GM18867 (cell line): ENCODE data around the gene FHDC1.

Experiments
- ATAC-seq: cut with Tn5 transposase; IDR thresholded peaks from one replicate; pipeline ENCODE4 v1.9.1; 2021; ENCODE audit warnings: mild to moderate bottlenecking, moderate library complexity; ENCODE audit not compliant: unreplicated experiment

Gene FHDC1

GRCh38 chr4:152936446-152937335 is 568 bp downstream of the FHDC1 start:
- ATAC-seq: peak; percentile 38

GRCh38 chr4:152937336-152938236 is 1.5 kb downstream of the FHDC1 start:
- no peak for ATAC-seq

- no peak for ATAC-seq
Measured at GRCh38 chr4:152938237-152938947, 2.3 kb downstream of the FHDC1 start.

GRCh38 chr4:152939621-152940020 is 3.5 kb downstream of the FHDC1 start:
- no peak for ATAC-seq

- ATAC-seq: no peak
Measured at GRCh38 chr4:152940461-152940860, 4.3 kb downstream of the FHDC1 start.

- no peak for ATAC-seq
Measured at GRCh38 chr4:152941411-152941810, 5.3 kb downstream of the FHDC1 start.

- ATAC-seq: no peak
Measured at GRCh38 chr4:152942346-152942745, 6.2 kb downstream of the FHDC1 start.

- ATAC-seq: no peak
Measured at GRCh38 chr4:152943672-152944071, 7.5 kb downstream of the FHDC1 start.

GRCh38 chr4:152944666-152945320 is 8.7 kb downstream of the FHDC1 start:
- ATAC-seq: no peak

GRCh38 chr4:152945639-152946038 is 9.5 kb downstream of the FHDC1 start:
- no peak for ATAC-seq

- ATAC-seq: no peak
Measured at GRCh38 chr4:152946446-152946845, 10.3 kb downstream of the FHDC1 start.

GRCh38 chr4:152947311-152947710 is 11.2 kb downstream of the FHDC1 start:
- ATAC-seq: no peak

- ATAC-seq: no peak
Measured at GRCh38 chr4:152949930-152950329, 13.8 kb downstream of the FHDC1 start.

GRCh38 chr4:152950402-152951274 is 14.5 kb downstream of the FHDC1 start:
- ATAC-seq: no peak

GRCh38 chr4:152951348-152951747 is 15.2 kb downstream of the FHDC1 start:
- no peak for ATAC-seq

- ATAC-seq: no peak
Measured at GRCh38 chr4:152953514-152953913, 17.4 kb downstream of the FHDC1 start.

GRCh38 chr4:152954741-152955140 is 18.6 kb downstream of the FHDC1 start:
- ATAC-seq: no peak

- no peak for ATAC-seq
Measured at GRCh38 chr4:152956147-152956546, 20.0 kb downstream of the FHDC1 start.

GRCh38 chr4:152956650-152957436 is 20.7 kb downstream of the FHDC1 start:
- no peak for ATAC-seq
